Measurements from ENCODE around the gene SENP5. TPM values are rescaled to one million over a fixed set of nuclear protein-coding genes. Genes with fewer than 3 reads are reported as not detected.
"Not testable (repeated sequence)": the region's sequence is repeated elsewhere in the genome, so short reads cannot be mapped to it uniquely, and the experiment has no call there.

The SENP5 gene, protein sequence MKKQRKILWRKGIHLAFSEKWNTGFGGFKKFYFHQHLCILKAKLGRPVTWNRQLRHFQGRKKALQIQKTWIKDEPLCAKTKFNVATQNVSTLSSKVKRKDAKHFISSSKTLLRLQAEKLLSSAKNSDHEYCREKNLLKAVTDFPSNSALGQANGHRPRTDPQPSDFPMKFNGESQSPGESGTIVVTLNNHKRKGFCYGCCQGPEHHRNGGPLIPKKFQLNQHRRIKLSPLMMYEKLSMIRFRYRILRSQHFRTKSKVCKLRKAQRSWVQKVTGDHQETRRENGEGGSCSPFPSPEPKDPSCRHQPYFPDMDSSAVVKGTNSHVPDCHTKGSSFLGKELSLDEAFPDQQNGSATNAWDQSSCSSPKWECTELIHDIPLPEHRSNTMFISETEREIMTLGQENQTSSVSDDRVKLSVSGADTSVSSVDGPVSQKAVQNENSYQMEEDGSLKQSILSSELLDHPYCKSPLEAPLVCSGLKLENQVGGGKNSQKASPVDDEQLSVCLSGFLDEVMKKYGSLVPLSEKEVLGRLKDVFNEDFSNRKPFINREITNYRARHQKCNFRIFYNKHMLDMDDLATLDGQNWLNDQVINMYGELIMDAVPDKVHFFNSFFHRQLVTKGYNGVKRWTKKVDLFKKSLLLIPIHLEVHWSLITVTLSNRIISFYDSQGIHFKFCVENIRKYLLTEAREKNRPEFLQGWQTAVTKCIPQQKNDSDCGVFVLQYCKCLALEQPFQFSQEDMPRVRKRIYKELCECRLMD
- polyA plus RNA-seq (ENCODE audit: insufficient read length in 4 of 4): 10 to 100 TPM; 17.6 to 37.8 (median 24.4) TPM

- peak; percentile 79 to 84 (median 82) for DNase-seq (ENCODE audit: low read depth in 4 of 4, low spot score in 2 of 4)
These were observed at the start of gene SENP5 for GRCh38 chr3:196867507-196868296. Gene SENP5, plus strand, starts transcription at chr3:196867920. Its CDS starts 17,262 bp downstream, at chr3:196885182.

DNA sequence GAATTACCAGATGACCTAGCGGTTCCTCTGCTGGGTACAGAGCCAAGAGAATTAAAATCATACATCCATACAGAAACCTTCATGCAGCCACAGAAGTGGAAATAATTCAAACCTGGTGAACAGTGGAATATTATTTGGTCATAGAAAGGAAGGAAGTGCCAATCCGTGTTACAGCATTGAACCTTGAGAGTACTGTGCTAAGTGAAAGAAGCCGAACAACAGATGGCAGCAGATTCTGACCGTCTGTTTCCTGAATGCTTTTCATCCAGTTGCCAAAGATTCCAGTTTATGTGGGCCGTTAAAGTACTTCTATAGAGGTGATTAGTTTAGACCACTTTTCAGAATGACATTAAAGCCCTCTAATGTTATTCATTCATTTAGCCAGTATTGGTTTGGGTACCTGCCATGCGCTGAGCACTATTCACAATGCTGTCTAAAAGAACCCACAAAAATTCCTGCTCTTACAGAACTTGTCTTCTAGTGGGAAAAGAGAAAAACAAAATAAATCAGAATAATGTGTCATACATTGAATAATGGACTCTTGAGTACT lies 45.8 kb upstream of the SENP5 start:
- no peak for DNase-seq (ENCODE audit: low read depth in 4 of 4, low spot score in 2 of 4)

DNA sequence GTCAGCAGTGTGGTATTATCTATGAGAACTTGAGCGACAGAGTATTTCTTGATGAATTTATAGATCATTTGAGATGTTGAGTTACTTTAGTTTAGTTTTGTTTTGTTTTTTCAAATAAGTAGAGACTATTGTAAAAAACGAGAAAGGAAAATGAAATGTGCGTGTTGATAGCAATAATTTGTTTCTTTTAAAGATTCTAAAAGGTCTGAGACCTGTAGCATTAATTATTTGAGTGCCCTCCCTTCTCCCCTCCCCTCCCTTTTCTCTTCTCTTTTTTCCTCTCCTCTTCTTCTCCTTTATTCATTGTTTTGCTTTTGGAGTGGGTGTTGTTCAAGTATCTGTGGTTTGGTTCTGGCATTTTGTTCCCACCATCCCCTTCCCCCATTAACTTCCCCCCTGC lies 38.1 kb upstream of the SENP5 start:
- DNase-seq (ENCODE audit: low read depth in 4 of 4, low spot score in 2 of 4): not testable (repeated sequence)

DNA sequence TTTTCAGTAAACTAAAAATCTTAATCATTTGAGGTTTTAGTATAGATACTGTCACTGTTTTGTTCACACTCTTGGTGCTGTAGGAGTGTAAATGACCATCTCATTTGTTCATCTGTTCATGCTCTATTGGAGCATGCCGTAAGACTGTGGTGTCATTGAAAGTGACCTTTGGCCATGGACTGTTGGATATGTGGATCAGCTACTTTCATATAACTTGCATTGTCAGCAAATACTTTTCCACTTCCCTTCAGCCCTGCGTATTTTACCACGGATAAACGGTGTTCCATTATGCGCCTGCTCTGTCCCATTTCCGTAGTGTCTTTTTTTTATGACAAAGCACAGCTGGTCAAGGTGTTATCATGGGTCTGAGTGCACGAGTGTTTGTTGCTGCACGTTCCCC lies 32.6 kb upstream of the SENP5 start:
- peak in 1 of 4 donors; percentile 36 for DNase-seq (ENCODE audit: low read depth in 4 of 4, low spot score in 2 of 4)

DNA sequence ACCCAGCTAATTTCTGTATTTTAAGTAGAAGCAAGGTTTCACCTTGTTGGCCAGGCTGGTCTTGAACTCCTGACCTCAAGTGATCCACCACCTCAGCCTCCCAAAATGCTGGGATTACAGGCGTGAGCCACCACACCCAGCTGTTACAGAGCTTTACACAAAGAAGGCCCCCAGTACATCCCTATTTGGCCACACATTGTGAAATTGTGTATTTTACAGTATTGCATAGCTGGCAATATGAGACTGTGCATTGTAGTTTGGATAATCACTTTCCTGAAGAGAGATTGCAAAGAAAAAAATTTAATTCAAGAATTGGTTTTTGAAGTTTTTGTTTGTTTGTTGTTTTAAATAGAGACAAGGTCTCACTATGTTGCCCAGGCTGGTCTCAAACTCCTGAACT lies 31.1 kb upstream of the SENP5 start:
- DNase-seq (ENCODE audit: low read depth in 4 of 4, low spot score in 2 of 4): not testable (repeated sequence)

- no peak for DNase-seq (ENCODE audit: low read depth in 4 of 4, low spot score in 2 of 4)
These were observed 29.8 kb upstream of the SENP5 start for GRCh38 chr3:196837819-196838420.

DNA sequence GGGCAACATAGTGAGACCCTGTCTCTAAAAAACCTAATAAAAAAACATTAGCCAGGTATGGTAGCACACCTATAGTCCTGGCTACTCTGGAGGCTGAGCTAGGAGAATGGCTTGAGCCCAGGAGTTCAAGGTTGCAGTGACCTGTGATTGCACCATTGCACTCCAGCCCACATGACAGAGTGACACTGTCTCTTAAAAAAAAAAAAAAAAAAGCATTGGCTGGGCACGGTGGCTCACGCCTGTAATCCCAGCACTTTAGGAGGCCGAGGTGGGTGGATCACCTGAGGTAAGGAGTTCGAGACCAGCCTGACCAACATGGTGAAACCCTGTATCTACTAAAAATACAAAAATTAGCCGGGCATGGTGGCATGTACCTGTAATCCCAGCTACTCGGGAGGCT lies 28.4 kb upstream of the SENP5 start:
- DNase-seq (ENCODE audit: low read depth in 4 of 4, low spot score in 2 of 4): not testable (repeated sequence)

DNA sequence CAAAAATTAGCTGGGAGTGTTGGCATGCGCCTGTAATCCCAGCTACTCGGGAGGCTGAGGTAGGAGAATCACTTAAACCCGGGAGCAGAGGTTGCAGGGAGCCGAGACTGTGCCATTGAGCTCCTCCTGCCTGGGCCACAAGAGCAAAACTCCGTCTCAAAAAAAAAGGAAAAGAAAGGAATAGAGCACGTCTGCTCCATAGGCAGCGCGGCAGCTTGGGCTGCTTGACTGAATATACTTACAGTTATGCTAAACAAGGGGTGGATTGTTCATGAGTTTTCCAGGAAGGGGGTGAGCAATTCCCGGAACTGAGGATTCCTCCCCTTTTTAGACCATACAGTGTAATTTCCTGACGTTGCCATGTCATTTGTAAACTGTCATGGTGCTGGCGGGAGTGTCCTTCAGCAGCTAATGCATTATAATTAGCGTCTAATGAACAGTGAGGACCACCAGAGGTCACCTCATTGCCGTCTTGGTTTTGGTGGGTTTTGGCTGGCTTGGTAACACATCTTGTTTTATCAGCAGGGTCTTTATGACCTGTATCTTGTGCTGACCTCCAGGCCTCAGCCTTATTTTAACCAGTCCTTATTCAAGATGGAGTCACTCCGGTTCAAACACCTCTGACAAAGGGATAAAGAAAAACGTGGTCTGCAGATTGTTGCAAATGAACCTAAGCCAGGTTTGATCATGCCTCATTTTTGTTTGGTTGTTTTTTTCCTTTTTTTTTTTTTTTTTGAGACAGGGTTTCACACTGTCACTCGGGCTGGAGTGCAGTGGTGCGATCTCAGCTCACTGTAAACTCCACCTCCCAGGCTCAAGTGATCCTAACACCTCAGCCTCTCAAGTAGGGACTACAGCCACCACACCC lies 24.9 kb upstream of the SENP5 start:
- no peak for DNase-seq (ENCODE audit: low read depth in 4 of 4, low spot score in 2 of 4)

GRCh38 chr3:196843435-196844110 lies 24.1 kb upstream of the SENP5 start:
- DNase-seq (ENCODE audit: low read depth in 4 of 4, low spot score in 2 of 4): no peak

DNA sequence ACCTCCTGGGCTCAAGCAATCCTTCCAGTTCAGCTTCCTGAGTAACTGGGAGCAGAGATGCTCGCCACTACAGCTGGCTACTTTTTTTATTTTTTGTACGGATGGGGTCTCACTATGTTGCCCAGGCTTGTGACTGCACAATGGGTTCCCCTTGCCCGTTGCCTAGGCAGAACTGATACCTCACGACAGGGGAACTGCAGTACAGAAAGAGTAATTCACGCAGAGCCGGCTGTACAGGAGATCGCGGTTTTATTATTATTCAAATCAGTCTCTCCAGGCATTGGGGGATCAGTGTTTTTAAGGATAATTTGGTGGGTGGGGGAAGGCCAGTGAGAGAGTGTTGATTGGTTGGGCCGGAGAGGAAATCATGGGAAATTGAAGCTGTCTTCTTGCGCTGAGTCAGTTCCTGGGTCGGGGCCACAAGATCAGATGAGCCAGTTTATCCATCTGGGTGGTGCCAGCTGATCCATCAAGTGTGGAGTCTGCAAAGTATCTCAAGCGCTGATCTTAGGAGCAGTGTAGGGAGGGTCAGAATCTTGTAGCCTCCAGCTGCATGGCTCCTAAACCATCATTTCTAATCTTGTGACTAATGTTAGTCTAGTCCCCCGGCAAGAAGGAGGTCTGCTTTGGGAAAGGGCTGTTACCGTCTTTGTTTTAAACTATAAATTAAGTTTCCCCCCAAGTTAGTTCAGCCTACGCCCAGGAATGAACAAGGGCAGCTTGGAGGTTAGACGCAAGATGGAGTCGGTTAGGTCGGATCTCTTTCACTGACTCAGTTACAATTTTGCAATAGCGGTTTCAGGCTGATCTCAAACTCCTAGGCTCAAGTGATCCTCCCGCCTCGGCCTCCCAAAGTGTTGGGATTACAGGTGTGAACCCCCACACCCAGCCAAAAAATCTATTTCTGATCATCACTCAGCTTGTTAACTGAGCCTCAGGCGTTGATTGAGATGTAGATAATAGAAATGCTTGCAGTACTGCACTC lies 23.2 kb upstream of the SENP5 start:
- not testable (repeated sequence) for DNase-seq (ENCODE audit: low read depth in 4 of 4, low spot score in 2 of 4)

DNA sequence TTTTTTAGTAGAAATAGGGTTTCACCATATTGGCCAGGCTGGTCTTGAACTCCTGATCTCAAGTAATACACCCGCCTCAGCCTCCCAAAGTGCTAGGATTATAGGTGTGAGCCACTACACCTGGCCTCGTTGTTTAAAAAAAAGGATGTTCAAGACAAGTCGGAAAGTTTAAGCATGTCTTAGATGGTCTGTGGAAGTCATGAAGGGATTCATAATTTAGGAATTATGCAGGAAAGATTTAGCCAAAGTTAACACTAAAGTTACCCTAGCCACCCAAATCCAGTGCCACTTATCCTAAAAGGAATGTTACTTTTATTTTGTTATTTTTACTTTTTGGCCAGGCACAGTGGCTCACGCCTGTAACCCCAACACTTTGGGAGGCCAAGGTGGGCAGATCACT lies 19.3 kb upstream of the SENP5 start:
- not testable (repeated sequence) for DNase-seq (ENCODE audit: low read depth in 4 of 4, low spot score in 2 of 4)

DNA sequence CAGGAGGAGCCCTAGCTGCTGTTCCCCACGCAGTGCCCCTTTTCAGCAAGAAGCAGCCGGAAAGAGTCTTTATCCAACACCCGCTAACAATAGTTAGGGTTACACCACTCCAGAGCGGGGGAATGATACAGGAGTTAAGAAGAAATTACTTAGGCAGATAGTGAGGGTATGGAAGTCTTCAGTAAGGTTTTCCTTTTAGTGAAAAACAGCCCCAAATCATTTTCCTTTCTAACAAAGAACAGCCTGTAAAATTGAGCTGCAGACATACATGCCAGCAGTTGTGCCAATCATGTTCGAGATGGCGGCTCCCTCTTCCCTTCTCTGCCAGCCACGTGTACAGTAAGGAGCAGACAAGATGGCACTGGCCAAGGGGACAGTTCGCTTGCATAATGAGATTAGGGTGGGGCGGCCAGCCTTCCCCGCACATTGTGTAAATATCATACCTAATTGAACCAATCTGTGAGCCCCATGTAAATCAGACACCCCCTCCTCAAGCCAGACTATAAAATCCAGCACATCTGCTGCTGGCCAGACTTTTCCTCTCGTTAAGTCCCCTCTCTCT lies 18.5 kb upstream of the SENP5 start:
- DNase-seq (ENCODE audit: low read depth in 4 of 4, low spot score in 2 of 4): no peak

DNA sequence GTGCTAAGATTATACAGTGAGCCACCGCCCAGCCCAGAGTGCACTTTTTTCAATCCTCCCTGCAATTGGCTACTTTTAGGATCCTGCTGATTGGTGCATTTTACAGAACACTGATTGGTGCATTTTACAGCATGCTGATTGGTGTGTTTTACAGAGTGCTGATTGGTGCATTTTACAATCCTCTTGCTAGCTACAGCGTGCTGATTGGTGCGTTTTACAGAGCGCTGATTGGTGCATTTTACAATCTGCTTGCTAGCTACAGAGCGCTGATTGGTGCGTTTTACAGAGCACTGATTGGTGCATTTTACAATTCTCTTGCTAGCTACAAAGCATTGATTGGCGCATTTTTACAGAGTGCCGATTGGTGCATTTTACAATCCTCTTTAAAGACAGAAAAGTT lies 4.7 kb upstream of the SENP5 start:
- DNase-seq (ENCODE audit: low read depth in 4 of 4, low spot score in 2 of 4): not testable (repeated sequence)

DNA sequence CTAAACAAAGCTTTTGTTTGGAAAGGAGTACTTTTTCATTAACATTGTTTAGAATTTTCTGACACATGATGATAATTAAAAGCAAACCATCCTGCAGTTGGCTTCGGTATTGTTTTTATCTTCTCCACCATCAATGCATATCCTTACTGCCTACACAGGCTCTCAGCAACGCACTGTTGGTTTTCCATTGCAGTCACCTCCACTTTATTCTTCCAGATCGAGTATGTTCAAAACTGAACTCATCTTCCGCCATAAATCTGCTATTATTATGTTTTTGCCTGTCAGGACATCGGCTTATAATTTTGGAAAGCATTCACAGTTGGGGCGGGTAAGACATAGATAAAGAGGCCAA lies 589 bp upstream of the SENP5 start:
- DNase-seq (ENCODE audit: low read depth in 4 of 4, low spot score in 2 of 4): no peak

GRCh38 chr3:196868297-196868661 lies 559 bp downstream of the SENP5 start:
- peak in 2 of 4 donors; percentile 4 to 13 for DNase-seq (ENCODE audit: low read depth in 4 of 4, low spot score in 2 of 4)

DNA sequence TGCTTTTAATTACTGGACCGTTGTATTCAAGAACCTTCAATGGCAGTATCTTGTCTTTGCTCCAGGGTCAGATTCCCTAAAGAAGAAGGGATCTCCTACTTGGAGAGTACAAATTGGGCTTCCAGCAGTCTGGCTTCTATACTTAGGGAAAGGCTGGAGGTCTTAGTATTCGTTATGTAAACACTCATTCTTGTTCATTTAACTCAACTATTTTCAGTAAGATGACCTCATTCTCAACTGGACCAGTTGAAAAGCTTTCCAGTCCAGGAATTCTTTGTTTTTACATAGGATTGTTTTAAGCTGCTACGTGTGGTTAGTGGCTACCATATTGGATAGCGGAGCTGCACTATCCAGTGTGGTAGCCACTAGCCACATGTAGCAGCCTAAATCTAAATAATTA lies 4.6 kb downstream of the SENP5 start:
- no peak for DNase-seq (ENCODE audit: low read depth in 4 of 4, low spot score in 2 of 4)

- DNase-seq (ENCODE audit: low read depth in 4 of 4, low spot score in 2 of 4): not testable (repeated sequence)
These were observed 6.9 kb downstream of the SENP5 start for GRCh38 chr3:196874511-196875094.
